Neuronal stem cell (in vitro differentiated cells): Measurements from ENCODE around the gene TMEM72.

ENCODE experiments used
- DNase-seq: peaks from one replicate; pipeline ENCODE4 v3.0.0-alpha.2; 2013; ENCODE audit warnings: low spot score
- H2AFZ ChIP-seq: one replicate; pipeline ENCODE4 v1.6.1; 2013; ENCODE audit warnings: mild to moderate bottlenecking, low read length, inconsistent platforms
- H2AK5ac ChIP-seq: 2 replicates; pipeline ENCODE4 v1.6.1; 2013; ENCODE audit warnings: low read depth, mild to moderate bottlenecking, inconsistent platforms, low read length, moderate library complexity, mixed read lengths
- H2BK120ac ChIP-seq: 2 replicates; pipeline ENCODE4 v1.6.1; 2013; ENCODE audit warnings: low read depth, mild to moderate bottlenecking, inconsistent platforms, low read length, moderate library complexity, mixed read lengths
- H2BK12ac ChIP-seq: one replicate; pipeline ENCODE4 v1.6.1; 2013; ENCODE audit warnings: low read length, inconsistent platforms
- H2BK15ac ChIP-seq: 2 replicates; pipeline ENCODE4 v1.6.1; 2013; ENCODE audit warnings: mild to moderate bottlenecking, low read length, inconsistent platforms, mixed read lengths
- H2BK5ac ChIP-seq: one replicate; pipeline ENCODE4 v1.6.1; 2013; ENCODE audit warnings: inconsistent platforms, mild to moderate bottlenecking, low read length, moderate library complexity
- H3K14ac ChIP-seq: one replicate; pipeline ENCODE4 v1.6.1; 2013; ENCODE audit warnings: low read length, inconsistent platforms
- H3K18ac ChIP-seq: 2 replicates; pipeline ENCODE4 v1.6.1; 2013; ENCODE audit warnings: low read length, inconsistent platforms
- H3K23ac ChIP-seq: 2 replicates; pipeline ENCODE4 v1.6.1; 2013; ENCODE audit warnings: low read depth, mild to moderate bottlenecking, mixed read lengths, low read length, inconsistent platforms; ENCODE audit not compliant: poor library complexity
- H3K27ac ChIP-seq: replicated peaks from 3 replicates; pipeline ENCODE4 v1.5.1; 2013; ENCODE audit warnings: low read length, inconsistent platforms
- H3K27me3 ChIP-seq, 3 experiments: 2 replicates each; pipeline ENCODE4 v1.6.1; 2013; ENCODE audit warnings: low read length in 3 of 3, mild to moderate bottlenecking in 2 of 3, inconsistent platforms in 1 of 3, low read depth in 1 of 3, mixed read lengths in 1 of 3, moderate library complexity in 1 of 3; ENCODE audit not compliant: control insufficient read depth in 3 of 3, insufficient read depth in 3 of 3
- H3K36me3 ChIP-seq, 2 donors: replicated peaks in 1 of 2; 2 replicates each; pipeline ENCODE4 v1.6.1; 2013; ENCODE audit warnings: low read length in 2 of 2; ENCODE audit not compliant: control insufficient read depth in 2 of 2, insufficient read depth in 2 of 2
- H3K4ac ChIP-seq: 2 replicates; pipeline ENCODE4 v1.6.1; 2013; ENCODE audit warnings: inconsistent platforms, mild to moderate bottlenecking, low read length, moderate library complexity
- H3K4me1 ChIP-seq, 2 donors: 1 replicate in 1 of 2; 2 replicates in 1 of 2; pipeline ENCODE4 v1.6.1; 2013; ENCODE audit warnings: low read length in 2 of 2, low read depth in 1 of 2; ENCODE audit not compliant: control insufficient read depth in 2 of 2, insufficient read depth in 1 of 2
- H3K4me2 ChIP-seq: one replicate; pipeline ENCODE4 v1.6.1; 2013; ENCODE audit warnings: mild to moderate bottlenecking, low read length, inconsistent platforms; ENCODE audit not compliant: insufficient read depth, poor library complexity, severe bottlenecking
- H3K4me3 ChIP-seq, 2 donors: 2 replicates each; pipeline ENCODE4 v1.5.1; 2013; ENCODE audit warnings: low read length in 2 of 2, mild to moderate bottlenecking in 2 of 2, inconsistent platforms in 1 of 2, moderate library complexity in 1 of 2
- H3K79me1 ChIP-seq: one replicate; pipeline ENCODE4 v1.6.1; 2013; ENCODE audit warnings: low read depth, mild to moderate bottlenecking, inconsistent platforms, low read length, moderate library complexity
- H3K9ac ChIP-seq: one replicate; pipeline ENCODE4 v1.6.1; 2013; ENCODE audit warnings: mild to moderate bottlenecking, low read depth, low read length, inconsistent platforms; ENCODE audit not compliant: poor library complexity
- H3K9me3 ChIP-seq, 2 donors: replicated peaks in 1 of 2; 2 replicates each; pipeline versions ENCODE3 to v1.6.1; 2013; ENCODE audit warnings: low read length in 2 of 2, mild to moderate bottlenecking in 2 of 2, inconsistent platforms in 1 of 2, low read depth in 1 of 2, mixed read lengths in 1 of 2, moderate library complexity in 1 of 2; ENCODE audit not compliant: control insufficient read depth in 2 of 2, insufficient read depth in 1 of 2
- H4K8ac ChIP-seq: one replicate; pipeline ENCODE4 v1.6.1; 2013; ENCODE audit warnings: low read depth, mild to moderate bottlenecking, inconsistent platforms, low read length, moderate library complexity
- H4K91ac ChIP-seq: one replicate; pipeline ENCODE4 v1.6.1; 2013; ENCODE audit warnings: low read length, low read depth, mild to moderate bottlenecking, inconsistent platforms; ENCODE audit not compliant: poor library complexity
- WGBS, 2 donors: extraction: QIAGEN DNeasy Blood & Tissue Kit; methylation state at CpG; one replicate each; pipeline ENCODE4 v1.1.7; 2013; ENCODE audit warnings: missing lambda C conversion rate in 2 of 2, mixed read lengths in 1 of 2; ENCODE audit not compliant: insufficient read length in 2 of 2, insufficient replicate concordance in 1 of 2; ENCODE audit errors: extremely low coverage in 2 of 2; 5-methylcytosine and 5-hydroxymethylcytosine counted together

TMEM72 gene

DNA sequence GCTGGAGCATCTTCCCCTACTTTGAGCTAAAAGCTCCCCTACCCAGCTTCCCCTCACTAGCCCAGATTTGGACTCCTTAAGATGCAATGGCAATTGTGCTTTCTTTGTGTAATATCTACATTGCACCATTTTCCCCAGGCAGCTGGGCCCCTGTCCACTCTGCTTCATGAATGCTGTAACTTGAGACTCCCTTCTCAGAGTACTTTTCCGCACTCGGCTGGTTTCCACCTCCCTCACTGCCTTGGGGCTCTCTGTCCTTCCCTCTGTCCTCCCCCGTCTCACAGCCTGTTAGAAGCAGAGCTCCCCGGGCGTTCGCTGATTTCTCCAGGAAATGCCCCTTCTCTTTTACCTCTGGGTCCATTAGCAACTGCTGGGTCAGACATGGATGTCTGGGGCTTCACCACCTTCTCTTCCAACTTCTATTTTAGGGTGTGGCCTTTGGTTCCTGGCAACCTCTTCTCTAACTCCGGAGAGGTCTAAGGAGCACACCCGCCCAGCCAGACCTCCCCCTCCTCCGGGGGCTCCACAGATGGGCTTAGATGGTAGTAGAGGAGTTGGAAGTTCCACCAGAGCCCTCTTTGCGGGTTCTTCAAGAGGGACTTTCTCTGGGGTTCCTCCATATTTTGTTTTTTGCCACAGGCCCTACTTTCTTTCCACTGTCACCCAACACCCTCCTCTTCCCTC, 2.9 kb upstream of the TMEM72 start:
- no peak overlapping the region for H3K4me3 ChIP-seq
- peak overlapping the region; percentile 43 for H2BK5ac ChIP-seq
- H3K27me3 ChIP-seq = peaks cover 0 to 5% (median 0%) of the 10 kb centered on the region in 3 experiments
- no peak overlapping the region for H4K8ac ChIP-seq
- peak overlapping the region; percentile 82 for H3K18ac ChIP-seq
- peak overlapping the region; percentile 2 for H2BK120ac ChIP-seq
- H3K36me3 ChIP-seq = no peaks in the 10 kb centered on the region
- DNase-seq = no peak
- no peak overlapping the region for H3K14ac ChIP-seq
- no peak overlapping the region for H3K23ac ChIP-seq
- H3K4ac ChIP-seq = no peak overlapping the region
- peak overlapping the region; percentile 72 for H2AFZ ChIP-seq
- peak overlapping the region; percentile 73 for H4K91ac ChIP-seq
- H3K9me3 ChIP-seq = peaks cover 0 to 2% of the 10 kb centered on the region in 2 donors
- H2BK12ac ChIP-seq = no peak overlapping the region
- H3K4me1 ChIP-seq = peaks cover 0 to 26% of the 10 kb centered on the region in 2 donors
- H3K9ac ChIP-seq = no peak overlapping the region
- H3K27ac ChIP-seq = peak overlapping the region; percentile 55
- WGBS, 2 donors = no CpG with 5 or more reads among the region's 10 CpGs
- no peaks in the 10 kb centered on the region for H3K79me1 ChIP-seq
- no peak overlapping the region for H2AK5ac ChIP-seq
- H3K4me2 ChIP-seq = peak overlapping the region; percentile 15
- no peak overlapping the region for H2BK15ac ChIP-seq

DNA sequence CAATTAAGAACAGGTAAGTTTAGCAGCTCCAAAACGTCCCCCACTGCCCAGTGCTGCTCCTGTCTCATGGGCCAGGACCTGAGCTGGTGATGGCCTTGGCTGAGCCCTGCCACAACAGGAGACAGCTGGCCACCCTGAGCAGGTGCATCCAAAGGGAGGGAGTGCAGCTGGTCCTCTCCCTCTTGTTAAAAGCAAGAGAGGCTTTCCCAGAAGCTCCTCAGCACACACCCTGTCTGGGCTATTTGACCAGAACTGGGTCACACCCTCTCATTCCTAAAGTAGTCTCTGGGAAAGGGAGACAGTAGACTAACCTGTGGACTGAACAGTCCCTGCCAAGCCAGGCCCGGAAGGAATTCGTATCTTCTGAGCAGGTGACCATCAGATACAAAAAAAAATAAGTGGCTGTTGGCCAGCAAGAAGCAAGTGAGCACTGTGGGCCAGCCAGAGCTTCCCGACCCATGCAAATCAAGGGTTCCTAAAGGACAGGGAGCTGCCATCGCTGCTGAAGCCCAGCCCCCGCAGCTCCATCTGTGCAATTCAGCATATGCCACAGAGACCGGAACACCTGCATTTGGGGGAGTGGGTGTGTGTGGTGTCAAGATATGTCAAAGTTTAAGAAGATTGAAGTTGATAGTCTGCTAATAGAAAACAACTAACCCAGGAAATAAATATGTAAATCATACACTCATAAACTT, 2.1 kb upstream of the TMEM72 start:
- Histone ChIP-seq H3K4me2 (no peak overlapping the region), H3K79me1 (no peaks in the 10 kb centered on the region), H2AK5ac (peak overlapping the region; percentile 91), H3K27ac (no peak overlapping the region), H3K27me3 (peaks cover 0 to 5% (median 0%) of the 10 kb centered on the region in 3 experiments), H3K9ac (no peak overlapping the region), H4K91ac (peak overlapping the region; percentile 6), H2BK12ac (peak overlapping the region; percentile 12), H3K4ac (no peak overlapping the region), H3K14ac (no peak overlapping the region), H3K36me3 (no peaks in the 10 kb centered on the region), H3K9me3 (peaks cover 0 to 2% of the 10 kb centered on the region in 2 donors), H2BK15ac (peak overlapping the region; percentile 70), H4K8ac (no peak overlapping the region), H2AFZ (no peak overlapping the region), H2BK5ac (peak overlapping the region; percentile 76), H3K18ac (peak overlapping the region; percentile 86), H2BK120ac (peak overlapping the region; percentile 2), H3K23ac (no peak overlapping the region), H3K4me1 (peaks cover 0 to 25% of the 10 kb centered on the region in 2 donors), H3K4me3 (no peak overlapping the region)
- WGBS, 2 donors = no CpG with 5 or more reads among the region's 7 CpGs
- DNase-seq = no peak

DNA sequence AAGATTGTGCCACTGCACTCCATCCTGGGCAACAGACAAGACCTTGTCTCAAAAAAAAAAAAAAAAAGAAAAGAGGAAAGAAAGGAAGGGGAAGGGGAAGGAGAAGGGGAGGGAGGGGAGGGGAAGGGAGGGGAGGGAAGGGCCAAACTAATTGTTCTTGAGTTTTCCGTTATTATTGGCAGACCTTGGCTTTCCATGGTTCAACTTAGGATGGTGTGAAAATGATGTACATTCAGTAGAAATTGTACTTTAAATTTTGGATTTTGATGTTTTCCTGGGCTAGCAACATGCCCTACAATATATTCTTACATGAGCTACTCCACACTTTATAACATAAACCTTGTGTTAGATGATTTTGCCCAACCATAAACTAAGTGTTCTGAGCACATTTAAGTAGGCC, 1.2 kb upstream of the TMEM72 start:
- Histone ChIP-seq H4K8ac (no peak overlapping the region), H2AK5ac (no peak overlapping the region), H3K23ac (no peak overlapping the region), H2BK15ac (no peak overlapping the region), H3K14ac (no peak overlapping the region), H2BK5ac (no peak overlapping the region), H3K4me3 (no peak overlapping the region), H3K27me3 (peaks cover 0 to 5% (median 0%) of the 10 kb centered on the region in 3 experiments), H2BK12ac (no peak overlapping the region), H3K4me2 (no peak overlapping the region), H3K27ac (no peak overlapping the region), H2AFZ (no peak overlapping the region), H2BK120ac (no peak overlapping the region), H3K4me1 (peaks cover 0 to 25% of the 10 kb centered on the region in 2 donors), H3K36me3 (no peaks in the 10 kb centered on the region), H3K4ac (no peak overlapping the region), H4K91ac (no peak overlapping the region), H3K9ac (no peak overlapping the region), H3K9me3 (peaks cover 0 to 2% of the 10 kb centered on the region in 2 donors), H3K79me1 (no peaks in the 10 kb centered on the region), H3K18ac (no peak overlapping the region)
- no CpG with 5 or more reads among the region's 1 CpG for whole genome bisulfite sequencing, 2 donors
- no peak for DNase-seq

DNA sequence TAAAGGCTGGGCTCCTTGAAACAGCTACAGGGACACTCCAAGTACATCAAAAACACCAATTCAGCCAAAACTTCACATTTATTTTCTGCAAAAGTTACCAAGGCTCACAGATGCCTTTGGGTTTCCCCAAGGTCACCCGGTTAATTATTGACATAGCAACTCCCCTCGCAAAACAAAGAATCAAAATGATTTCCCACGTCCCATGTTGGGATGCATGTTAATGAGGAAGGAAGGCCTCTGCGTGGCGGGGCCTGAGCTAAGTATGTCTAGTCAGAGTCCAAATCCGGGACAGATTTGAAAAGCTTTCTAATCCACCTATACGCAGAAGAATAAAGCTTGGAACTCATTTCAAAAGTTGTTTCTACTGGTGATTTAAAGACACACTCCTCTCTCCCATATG, 535 bp upstream of the TMEM72 start:
- Histone ChIP-seq H2BK120ac (no peak overlapping the region), H2BK12ac (no peak overlapping the region), H4K8ac (no peak overlapping the region), H2AK5ac (no peak overlapping the region), H3K27me3 (peaks cover 0 to 5% (median 0%) of the 10 kb centered on the region in 3 experiments), H3K79me1 (no peaks in the 10 kb centered on the region), H3K14ac (no peak overlapping the region), H3K9ac (no peak overlapping the region), H2BK15ac (no peak overlapping the region), H3K23ac (no peak overlapping the region), H3K4me2 (no peak overlapping the region), H3K9me3 (peaks cover 0 to 1% of the 10 kb centered on the region in 2 donors), H2BK5ac (no peak overlapping the region), H3K36me3 (no peaks in the 10 kb centered on the region), H3K4ac (no peak overlapping the region), H4K91ac (no peak overlapping the region), H3K27ac (no peak overlapping the region), H3K18ac (no peak overlapping the region), H2AFZ (no peak overlapping the region), H3K4me3 (no peak overlapping the region), H3K4me1 (peaks cover 0 to 25% of the 10 kb centered on the region in 2 donors)
- WGBS, 2 donors = no CpG with 5 or more reads among the region's 7 CpGs
- DNase-seq = no peak
